ENCODE data around the gene FAM24A. TPM values are rescaled to one million over a fixed set of nuclear protein-coding genes. Genes with fewer than 3 reads are reported as not detected.
"Not testable (repeated sequence)": the region's sequence is repeated elsewhere in the genome, so short reads cannot be mapped to it uniquely, and the experiment has no call there.

The FAM24A gene
- polyA plus RNA-seq = not detected

GRCh38 chr10:122910310-122910709 lies at the start of gene FAM24A:
Gene FAM24A (plus strand): TSS chr10:122910610. CDS start chr10:122911635, 1,025 bp downstream.
- H3K27ac ChIP-seq (ENCODE audit: low read depth, low read length) = no peak within 1 kb of the TSS
- 48 to 74% (median 72%) methylated on average over 1 of the region's 1 CpG for WGBS, 3 donors

- 25 to 62% (median 56%) methylated on average over 1 of the region's 1 CpG for WGBS, 3 donors
- no peak overlapping the region for H3K27ac ChIP-seq (ENCODE audit: low read depth, low read length)
These were observed 48.7 kb upstream of the FAM24A start for GRCh38 chr10:122861711-122862161.

GRCh38 chr10:122863216-122864193 lies 46.9 kb upstream of the FAM24A start:
- no peak overlapping the region for H3K27ac ChIP-seq (ENCODE audit: low read depth, low read length)
- WGBS, 3 donors = 86 to 95% (median 87%) methylated on average over 2 of the region's 2 CpGs

- 85 to 95% (median 88%) methylated on average over 2 of the region's 2 CpGs for WGBS, 3 donors
- H3K27ac ChIP-seq (ENCODE audit: low read depth, low read length) = no peak overlapping the region
These were observed 46.2 kb upstream of the FAM24A start for GRCh38 chr10:122864194-122864592.

GRCh38 chr10:122864901-122865300 lies 45.5 kb upstream of the FAM24A start:
- 59 to 100% (median 98%) methylated on average over 1 of the region's 1 CpG for WGBS, 3 donors

GRCh38 chr10:122866757-122867482 lies 43.5 kb upstream of the FAM24A start:
- WGBS, 3 donors = 78 to 90% (median 88%) methylated on average over 3 of the region's 3 CpGs
- not testable (repeated sequence) for H3K27ac ChIP-seq (ENCODE audit: low read depth, low read length)

More at GRCh38 chr10:122864901-122865300, 45.5 kb upstream of the FAM24A start:
- no peak overlapping the region for H3K27ac ChIP-seq (ENCODE audit: low read depth, low read length)

- WGBS, 3 donors = 88 to 96% (median 96%) methylated on average over 1 of the region's 2 CpGs
- not testable (repeated sequence) for H3K27ac ChIP-seq (ENCODE audit: low read depth, low read length)
These were observed 41.6 kb upstream of the FAM24A start for GRCh38 chr10:122868768-122869167.

GRCh38 chr10:122871947-122872346 lies 38.5 kb upstream of the FAM24A start:
- WGBS, 3 donors = 91 to 100% (median 100%) methylated on average over 1 of the region's 2 CpGs
- H3K27ac ChIP-seq (ENCODE audit: low read depth, low read length) = not testable (repeated sequence)

- 49 to 59% (median 52%) methylated on average over 6 of the region's 6 CpGs for WGBS, 3 donors
- no peak overlapping the region for H3K27ac ChIP-seq (ENCODE audit: low read depth, low read length)
These were observed 34.5 kb upstream of the FAM24A start for GRCh38 chr10:122875843-122876466.

- WGBS, 3 donors = 91 to 95% (median 91%) methylated on average over 1 of the region's 1 CpG
These were observed 33.9 kb upstream of the FAM24A start for GRCh38 chr10:122876467-122876855.

GRCh38 chr10:122877264-122877663 lies 33.1 kb upstream of the FAM24A start:
- WGBS, 3 donors = 73 to 88% (median 86%) methylated on average over 1 of the region's 1 CpG
- H3K27ac ChIP-seq (ENCODE audit: low read depth, low read length) = no peak overlapping the region

More at GRCh38 chr10:122876467-122876855, 33.9 kb upstream of the FAM24A start:
- no peak overlapping the region for H3K27ac ChIP-seq (ENCODE audit: low read depth, low read length)

- H3K27ac ChIP-seq (ENCODE audit: low read depth, low read length) = no peak overlapping the region
- WGBS, 3 donors = 27 to 48% (median 46%) methylated on average over 14 of the region's 14 CpGs
These were observed 31.5 kb upstream of the FAM24A start for GRCh38 chr10:122878799-122879338.

GRCh38 chr10:122879339-122880273 lies 30.8 kb upstream of the FAM24A start, which contains the start of gene FAM24B:
Gene FAM24B (minus strand): TSS chr10:122879581. CDS start chr10:122850515, 29,066 bp downstream.
- 2 to 5% (median 4%) methylated on average over 95 of the region's 95 CpGs for WGBS, 3 donors
- no peak within 1 kb of the TSS for H3K27ac ChIP-seq (ENCODE audit: low read depth, low read length)

- no peak overlapping the region for H3K27ac ChIP-seq (ENCODE audit: low read depth, low read length)
These were observed 27.6 kb upstream of the FAM24A start for GRCh38 chr10:122882766-122883165.

- 93 to 96% (median 95%) methylated on average over 1 of the region's 1 CpG for WGBS, 3 donors
These were observed 26.2 kb upstream of the FAM24A start for GRCh38 chr10:122884166-122884565.

GRCh38 chr10:122894261-122894944 lies 16.0 kb upstream of the FAM24A start:
- WGBS, 3 donors = 85 to 86% (median 86%) methylated on average over 5 of the region's 5 CpGs
- no peak overlapping the region for H3K27ac ChIP-seq (ENCODE audit: low read depth, low read length)

More at GRCh38 chr10:122884166-122884565, 26.2 kb upstream of the FAM24A start:
- H3K27ac ChIP-seq (ENCODE audit: low read depth, low read length) = no peak overlapping the region

GRCh38 chr10:122903861-122904260 lies 6.5 kb upstream of the FAM24A start:
- 73 to 76% (median 73%) methylated on average over 4 of the region's 4 CpGs for WGBS, 3 donors
- not testable (repeated sequence) for H3K27ac ChIP-seq (ENCODE audit: low read depth, low read length)

Measured in adipose tissue (tissue), 3 donors.